GM12878 (cell line): Measurements from ENCODE around the gene DCN. TPM values are rescaled to one million over a fixed set of nuclear protein-coding genes. Genes with fewer than 3 reads are reported as not detected.

ENCODE experiments used
- ATAC-seq: fragments of 200-7000 bp; cut with Tn5 transposase; 3 replicates; pipeline ENCODE4 v1.9.1; 2020; ENCODE audit warnings: mild to moderate bottlenecking, moderate library complexity
- BruUV-seq: library from RNA; stranded (reverse); fragments of 400-500 nt; replicated peaks from 2 replicates; lab custom pipeline; 2021; lab: Mats Ljungman, UMichigan
- CTCF ChIA-PET: fragments of 300-600 bp; sonication (Branson Sonifier 250); formaldehyde crosslinking; extraction: SDS; loops from one replicate; lab custom pipeline; 2021; ENCODE audit warnings: inconsistent platforms; lab: Yijun Ruan, JAX
- POLR2A ChIA-PET: fragments of 350-600 bp; formaldehyde crosslinking; extraction: SDS; loops from one replicate; lab custom pipeline; 2021; ENCODE audit warnings: inconsistent platforms; lab: Charles Lee
- RAD21 ChIA-PET: fragments of 300-600 bp; sonication (Branson Sonifier 250); formaldehyde crosslinking; loops from one replicate; lab custom pipeline; 2023; ENCODE audit warnings: antibody characterized with exemption; ENCODE audit not compliant: unreplicated experiment; lab: Charles Lee
- SMC1A ChIA-PET: fragments of 300-600 bp; sonication (Branson Sonifier 250); formaldehyde crosslinking; loops from one replicate; lab custom pipeline; 2023; ENCODE audit not compliant: unreplicated experiment, uncharacterized antibody; lab: Charles Lee
- DNase-seq: peaks from one replicate; pipeline ENCODE4 v3.0.0-alpha.2; 2011; ENCODE audit warnings: low read depth, low spot score
- FAIRE-seq: peaks from 3 replicates; lab custom pipeline; 2011; peaks lifted over from hg19 to GRCh38; lab: Jason Lieb, UNC
- H2AFZ ChIP-seq: 2 replicates; pipeline ENCODE4 v1.6.0; 2011; ENCODE audit warnings: low read depth, low read length, control low read depth; ENCODE audit not compliant: control insufficient read depth
- H3K27ac ChIP-seq: 2 replicates; pipeline ENCODE4 v1.5.1; 2011; ENCODE audit warnings: control low read depth; ENCODE audit not compliant: control insufficient read depth, insufficient read depth
- H3K27me3 ChIP-seq, 2 experiments: replicated peaks in 1 of 2; 2 replicates each; pipeline versions ENCODE4 v1.6.0 to v1.6.1; 2011; ENCODE audit warnings: low read length in 1 of 2; ENCODE audit not compliant: control insufficient read depth in 2 of 2, insufficient read depth in 2 of 2
- H3K36me3 ChIP-seq, 2 experiments: 2 replicates each; pipeline ENCODE4 v1.5.1; 2011; ENCODE audit warnings: low read length in 1 of 2; ENCODE audit not compliant: control insufficient read depth in 2 of 2, insufficient read depth in 2 of 2
- H3K4me1 ChIP-seq: 2 replicates; pipeline ENCODE4 v1.6.1; 2011; ENCODE audit warnings: mild to moderate bottlenecking, low read length, moderate library complexity, mixed read lengths; ENCODE audit not compliant: control insufficient read depth, insufficient read depth
- H3K4me2 ChIP-seq: 2 replicates; pipeline ENCODE4 v1.6.0; 2011; ENCODE audit warnings: control low read depth; ENCODE audit not compliant: control insufficient read depth, insufficient read depth
- H3K4me3 ChIP-seq: fragments of 200-600 bp; sonication (generic); 2 replicates; pipeline ENCODE4 v1.5.1; 2016
- H3K79me2 ChIP-seq: 2 replicates; pipeline ENCODE4 v1.6.0; 2011; ENCODE audit warnings: low read length; ENCODE audit not compliant: control insufficient read depth, insufficient read depth
- H3K9ac ChIP-seq: 2 replicates; pipeline ENCODE4 v1.8.0; 2011; ENCODE audit warnings: low read length, control low read depth, mixed read lengths; ENCODE audit not compliant: control insufficient read depth, insufficient read depth
- H3K9me3 ChIP-seq: replicated peaks from 3 replicates; pipeline ENCODE4 v1.5.1; 2011; ENCODE audit warnings: mild to moderate bottlenecking, low read length; ENCODE audit not compliant: control insufficient read depth, insufficient read depth
- H4K20me1 ChIP-seq: 2 replicates; pipeline ENCODE4 v1.6.0; 2011; ENCODE audit not compliant: control insufficient read depth, insufficient read depth
- CTCF ChIP-seq, 3 experiments: IDR thresholded peaks in 2 of 3; conservative IDR thresholded peaks in 1 of 3; 2 replicates each; pipeline ENCODE4 v1.5.1; 2011; ENCODE audit warnings: low read depth in 3 of 3, low read length in 3 of 3, mild to moderate bottlenecking in 3 of 3, control low read depth in 2 of 3, moderate library complexity in 2 of 3, inconsistent platforms in 1 of 3, mixed read lengths in 1 of 3; ENCODE audit not compliant: control insufficient read depth in 2 of 3, insufficient read depth in 1 of 3; ENCODE audit errors: extremely low read depth in 1 of 3
- KLF5 ChIP-seq: fragments of 450-650 bp; IDR thresholded peaks from 2 replicates; pipeline ENCODE4 v1.6.1; 2014; ENCODE audit warnings: mild to moderate bottlenecking; ENCODE audit not compliant: partially characterized antibody
- MAX ChIP-seq: IDR thresholded peaks from 2 replicates; pipeline ENCODE4 v1.6.1; 2012; ENCODE audit warnings: low read depth, low read length, improper control_type of control experiment
- POLR2A ChIP-seq: IDR thresholded peaks from 2 replicates; pipeline ENCODE4 v1.6.1; 2011; ENCODE audit warnings: low read depth, mild to moderate bottlenecking, low read length
- RB1 ChIP-seq: fragments of 450-650 bp; formaldehyde crosslinking; IDR thresholded peaks from 2 replicates; pipeline ENCODE4 v1.6.1; 2017; ENCODE audit warnings: mild to moderate bottlenecking, borderline replicate concordance
- YBX1 ChIP-seq: fragments of 450-650 bp; IDR thresholded peaks from 2 replicates; pipeline ENCODE4 v1.6.1; 2016; ENCODE audit warnings: antibody characterized with exemption
- WGBS: methylation state at CpG from one replicate; pipeline ENCODE4 v1.1.6; 2016; ENCODE audit warnings: low lambda C conversion rate; ENCODE audit not compliant: insufficient replicate concordance, insufficient coverage; ENCODE audit errors: missing lambda C conversion rate; 5-methylcytosine and 5-hydroxymethylcytosine counted together
- in situ Hi-C: fragments of 300-500 bp; cut with MboI; formaldehyde crosslinking; loops from 9 replicates; pipeline ENCODE4 v1.14.3; 2018; ENCODE audit warnings: mixed read lengths
- intact Hi-C: fragments of 100-400 bp; cut with micrococcal nuclease; formaldehyde crosslinking; loops from one replicate; pipeline ENCODE4 v1.14.2; 2022; ENCODE audit not compliant: unreplicated experiment
- polyA plus RNA-seq, 11 experiments: library from polyadenylated mRNA; depleted of rRNA in 4 of 11; unstranded in 6 of 11; stranded (reverse) in 5 of 11; fragments of >200 nt; fragmentation: Nextera tagmentation in 4 of 11; fragmentation: Illumina TruSeq in 1 of 11; extraction: Ambion mirVana in 4 of 11; extraction: Trizol in 1 of 11; gene quantifications; 1 replicate in 1 of 11; 2 replicates in 10 of 11; pipeline versions ENCODE4 v1.2.1 to v1.2.3, GENCODE V29; 2011 to 2016; ENCODE audit warnings: inconsistent platforms in 2 of 11, missing spikeins in 2 of 11, low read depth in 1 of 11
- total RNA-seq, 4 experiments: library from RNA; depleted of rRNA in 3 of 4; stranded (reverse); fragments of >200 nt in 3 of 4; fragmentation: Illumina TruSeq in 1 of 4; extraction: Trizol in 1 of 4; gene quantifications; 2 replicates each; pipeline versions ENCODE4 v1.2.1 to v1.2.3, GENCODE V29; 2013 to 2021

Gene DCN
- total and polyA plus RNA-seq, 10 of the 15 experiments (the other 5 are each of a cell fraction or from before 2014, with no cell fraction given): 0.07 to 2.1 (median 0.75) TPM; not detected in 6

- H3K9me3 ChIP-seq: no peaks in the 10 kb centered on the region
- RAD21 ChIA-PET: interaction anchor here (0.5 to 6.4 kb wide), 8 partner anchors 9 to 1004 kb away, joined by 3 to 29 read pairs (median 4); no protein-coding TSS in a partner anchor
- H3K36me3 ChIP-seq: no peaks in the 10 kb centered on the region
- H3K4me2 ChIP-seq: no peak overlapping the region
- in situ Hi-C loops (loop anchor here (5.0 kb wide), 1 partner anchor 126 kb away; no protein-coding TSS in a partner anchor), intact Hi-C loops (no loop called here)
- H3K4me1 ChIP-seq: no peaks in the 10 kb centered on the region
- no peak overlapping the region for H3K9ac ChIP-seq
- H3K27me3 ChIP-seq: no peaks in the 10 kb centered on the region
- CTCF ChIA-PET: interaction anchor here (0.8 to 6.3 kb wide), 42 partner anchors 8 to 247 kb away, joined by 3 to 88 read pairs (median 5); no protein-coding TSS in a partner anchor
- no peaks in the 10 kb centered on the region for H3K79me2 ChIP-seq
- TF ChIP-seq CTCF (IDR thresholded peaks at IDR 0.05 in 2 of 3, conservative IDR thresholded peaks at IDR 0.05 in 1 of 3; ENCODE audit: control insufficient read depth in 2 of 3, extremely low read depth in 1 of 3, insufficient read depth in 1 of 3, low read depth in 3 of 3, low read length in 3 of 3): 0 out of 6 replicates have a peak, but pooled peaks of 1 of the 3 experiments have one; percentile 3
- TF ChIP-seq KLF5: no peak
- SMC1A ChIA-PET: interaction anchor here (0.7 to 3.9 kb wide), 24 partner anchors 9 to 220 kb away, joined by 3 to 23 read pairs (median 4); no protein-coding TSS in a partner anchor
- WGBS: 47% methylated on average over 5 of the region's 5 CpGs
- POLR2A ChIA-PET: interaction anchor here (0.6 kb wide), 1 partner anchor 139 kb away, joined by 3 read pairs; no protein-coding TSS in a partner anchor
- DNase-seq: no peak
- no peak overlapping the region for H2AFZ ChIP-seq
- no peak for ATAC-seq
- no peaks in the 10 kb centered on the region for H4K20me1 ChIP-seq
- H3K27ac ChIP-seq: no peak overlapping the region
- no peak for FAIRE-seq
- no peak overlapping the region for H3K4me3 ChIP-seq
- BruUV-seq: no TSS peak
These were observed 74.3 kb downstream of the DCN start for GRCh38 chr12:91108196-91108755.

GRCh38 chr12:91106283-91106682 is 76.3 kb downstream of the DCN start:
- CTCF ChIA-PET: interaction anchor here (0.6 to 0.9 kb wide), 2 partner anchors 73 to 126 kb away, joined by 3 read pairs; no protein-coding TSS in a partner anchor
- Histone ChIP-seq H3K9me3 (no peaks in the 10 kb centered on the region), H3K36me3 (no peaks in the 10 kb centered on the region), H2AFZ (no peak overlapping the region), H3K27ac (no peak overlapping the region), H3K4me1 (no peaks in the 10 kb centered on the region), H4K20me1 (no peaks in the 10 kb centered on the region), H3K27me3 (no peaks in the 10 kb centered on the region), H3K79me2 (no peaks in the 10 kb centered on the region), H3K9ac (no peak overlapping the region), H3K4me3 (no peak overlapping the region), H3K4me2 (no peak overlapping the region)
- RAD21 ChIA-PET: interaction anchor here (0.6 kb wide), 2 partner anchors 127 to 1835 kb away, joined by 3 read pairs; no protein-coding TSS in a partner anchor
- no TSS peak for BruUV-seq
- TF ChIP-seq POLR2A (no peak), RB1 (no peak), YBX1 (no peak), MAX (no peak)
- DNase-seq (no peak), ATAC-seq (no peak), FAIRE-seq (no peak)
- SMC1A ChIA-PET: interaction anchor here (0.6 kb wide), 1 partner anchor 39 kb away, joined by 3 read pairs; no protein-coding TSS in a partner anchor
- in situ Hi-C loops (loop anchor here (5.0 kb wide), 1 partner anchor 124 kb away; no protein-coding TSS in a partner anchor), intact Hi-C loops (no loop called here)
- POLR2A ChIA-PET: no interaction called here
